Activated CD8-positive, alpha-beta T cell treated with anti-CD3 and anti-CD28 coated beads for 36 hours (primary cell): ENCODE results near the gene RAB6A. TPM values are rescaled to one million over a fixed set of nuclear protein-coding genes. Genes with fewer than 3 reads are reported as not detected.

Experiments
- ATAC-seq: fragments of 200-7000 bp; cut with Tn5 transposase; one replicate; pipeline ENCODE4 v1.10.0; 2021; ENCODE audit warnings: mild to moderate bottlenecking, moderate library complexity
- CTCF ChIA-PET: fragments of 350-600 bp; sonication (Branson Sonifier 250); formaldehyde crosslinking; loops from one replicate; lab custom pipeline; 2021; ENCODE audit warnings: antibody characterized with exemption; lab: Charles Lee
- POLR2A ChIA-PET: fragments of 350-600 bp; sonication (Branson Sonifier 250); formaldehyde crosslinking; loops from one replicate; lab custom pipeline; 2021; ENCODE audit warnings: antibody characterized with exemption; lab: Charles Lee
- DNase-seq: peaks from one replicate; pipeline ENCODE4 v3.0.0-alpha.2; 2020
- H3K27ac Mint-ChIP-seq: one replicate; pipeline ENCODE4 v1.8.0; 2021; ENCODE audit warnings: mild to moderate bottlenecking, mixed read lengths
- H3K27me3 Mint-ChIP-seq: one replicate; pipeline ENCODE4 v1.8.0; 2021; ENCODE audit warnings: mixed read lengths
- H3K36me3 Mint-ChIP-seq: one replicate; pipeline ENCODE4 v1.8.0; 2021; ENCODE audit warnings: low read depth, mixed read lengths
- H3K4me1 Mint-ChIP-seq: one replicate; pipeline ENCODE4 v1.8.0; 2021; ENCODE audit warnings: low read depth, mixed read lengths
- H3K4me3 Mint-ChIP-seq: one replicate; pipeline ENCODE4 v1.8.0; 2021; ENCODE audit warnings: mild to moderate bottlenecking, moderate library complexity, mixed read lengths
- H3K9me3 Mint-ChIP-seq: one replicate; pipeline ENCODE4 v1.8.0; 2021; ENCODE audit warnings: mixed read lengths
- intact Hi-C: fragments of 100-400 bp; cut with micrococcal nuclease; formaldehyde crosslinking; loops from one replicate; pipeline ENCODE4 v1.10.0; 2022
- total RNA-seq, 2 experiments: library from RNA; stranded (reverse); gene quantifications; one replicate each; pipeline ENCODE4 v1.2.3, GENCODE V29; 2021
- TF ChIP-seq, protein P1 (sequence below): fragments of 200-600 bp; IDR thresholded peaks from one replicate; pipeline ENCODE4 v1.8.0; 2022; ENCODE audit warnings: antibody characterized with exemption, mild to moderate bottlenecking

RAB6A gene
- total RNA-seq, 2 experiments from 2014 or later: 75.3 to 77.6 TPM

DNA sequence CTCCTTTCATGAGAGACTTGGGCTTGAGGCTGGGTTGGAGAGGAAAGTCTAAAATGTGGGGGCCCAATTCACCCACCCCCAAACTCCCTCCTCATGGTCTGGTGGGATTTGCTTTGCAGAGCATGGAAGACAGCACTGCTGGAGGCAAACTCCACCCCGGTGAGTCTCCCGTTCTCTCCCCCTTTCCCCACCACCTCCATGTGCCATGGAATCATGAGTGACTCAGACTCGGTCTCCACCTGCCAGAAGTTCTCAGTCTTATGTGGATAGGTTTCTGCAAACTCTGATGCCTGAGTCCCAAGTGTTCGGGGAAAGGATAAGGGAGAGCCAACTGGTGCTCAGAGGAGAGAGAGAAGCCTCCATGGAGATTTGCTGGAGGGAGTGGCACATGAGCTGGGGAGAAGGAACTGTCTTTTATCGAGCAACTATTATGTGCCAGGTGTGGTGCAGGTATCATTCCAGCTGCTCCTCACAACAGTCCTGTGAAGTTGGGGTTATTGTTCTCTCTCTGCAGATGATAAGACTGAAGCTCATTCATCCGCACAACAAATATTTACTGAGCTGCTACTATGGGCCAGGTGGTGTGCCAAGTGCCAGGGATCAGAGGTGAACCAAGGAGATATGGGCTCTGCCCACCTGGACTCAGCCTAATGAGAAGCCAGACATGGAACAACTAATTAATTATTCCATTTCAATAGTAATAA, 107.9 kb downstream of the RAB6A start:
- POLR2A ChIA-PET: interaction anchor here (0.7 kb wide), 1 partner anchor 10 kb away, joined by 3 read pairs; no protein-coding TSS in a partner anchor

DNA sequence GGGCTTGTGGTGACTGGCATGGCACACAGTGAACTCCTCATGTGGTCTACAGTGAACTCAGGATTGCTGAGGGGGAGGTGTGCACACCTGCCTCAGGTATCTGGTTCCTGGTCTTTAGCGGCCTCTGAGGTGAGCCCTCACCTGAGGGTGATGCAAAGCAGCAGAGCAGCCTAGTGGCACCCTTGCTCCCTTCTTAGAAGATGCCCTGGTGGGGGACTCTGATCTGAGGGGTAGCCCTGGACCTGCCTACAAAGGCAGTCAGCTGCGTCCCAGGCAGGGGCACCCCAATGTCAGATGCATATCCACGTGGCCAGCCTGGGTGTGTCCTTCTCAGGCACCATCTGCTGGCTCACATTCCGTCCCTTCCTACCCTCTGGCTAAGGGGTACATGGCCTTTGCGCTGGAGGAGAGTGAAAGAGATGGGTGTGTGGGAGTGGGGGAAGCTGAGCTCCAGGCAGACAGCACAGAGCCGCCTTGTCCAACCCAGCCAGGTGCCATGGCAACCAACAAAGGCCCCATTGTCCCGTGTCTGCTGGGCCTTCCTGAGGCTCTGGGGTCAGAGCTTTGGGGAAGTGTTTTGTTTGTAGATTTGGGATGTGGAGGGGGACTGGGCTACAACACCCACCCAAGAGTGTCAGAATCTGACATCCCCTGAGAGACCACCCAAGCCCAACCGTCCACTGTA, 108.7 kb downstream of the RAB6A start:
- no peaks in the 10 kb centered on the region for H3K27me3 Mint-ChIP-seq
- CTCF ChIA-PET: no interaction called here
- no peak overlapping the region for H3K4me3 Mint-ChIP-seq
- TF ChIP-seq, protein P1, sequence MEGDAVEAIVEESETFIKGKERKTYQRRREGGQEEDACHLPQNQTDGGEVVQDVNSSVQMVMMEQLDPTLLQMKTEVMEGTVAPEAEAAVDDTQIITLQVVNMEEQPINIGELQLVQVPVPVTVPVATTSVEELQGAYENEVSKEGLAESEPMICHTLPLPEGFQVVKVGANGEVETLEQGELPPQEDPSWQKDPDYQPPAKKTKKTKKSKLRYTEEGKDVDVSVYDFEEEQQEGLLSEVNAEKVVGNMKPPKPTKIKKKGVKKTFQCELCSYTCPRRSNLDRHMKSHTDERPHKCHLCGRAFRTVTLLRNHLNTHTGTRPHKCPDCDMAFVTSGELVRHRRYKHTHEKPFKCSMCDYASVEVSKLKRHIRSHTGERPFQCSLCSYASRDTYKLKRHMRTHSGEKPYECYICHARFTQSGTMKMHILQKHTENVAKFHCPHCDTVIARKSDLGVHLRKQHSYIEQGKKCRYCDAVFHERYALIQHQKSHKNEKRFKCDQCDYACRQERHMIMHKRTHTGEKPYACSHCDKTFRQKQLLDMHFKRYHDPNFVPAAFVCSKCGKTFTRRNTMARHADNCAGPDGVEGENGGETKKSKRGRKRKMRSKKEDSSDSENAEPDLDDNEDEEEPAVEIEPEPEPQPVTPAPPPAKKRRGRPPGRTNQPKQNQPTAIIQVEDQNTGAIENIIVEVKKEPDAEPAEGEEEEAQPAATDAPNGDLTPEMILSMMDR: no peak
- DNase-seq: no peak
- ATAC-seq: no peak
- H3K9me3 Mint-ChIP-seq: no peaks in the 10 kb centered on the region
- intact Hi-C loops: no loop called here
- no peaks in the 10 kb centered on the region for H3K36me3 Mint-ChIP-seq
- H3K27ac Mint-ChIP-seq: no peak overlapping the region
- POLR2A ChIA-PET: no interaction called here
- peaks cover 8% of the 10 kb centered on the region for H3K4me1 Mint-ChIP-seq

More for the DNA sequence above, 107.9 kb downstream of the RAB6A start:
- no peak for ATAC-seq
- H3K27ac Mint-ChIP-seq: no peak overlapping the region
- no peak overlapping the region for H3K4me3 Mint-ChIP-seq
- DNase-seq: no peak
- no peaks in the 10 kb centered on the region for H3K27me3 Mint-ChIP-seq
- H3K4me1 Mint-ChIP-seq: peaks cover 2% of the 10 kb centered on the region
- intact Hi-C loops: no loop called here
- H3K36me3 Mint-ChIP-seq: no peaks in the 10 kb centered on the region
- H3K9me3 Mint-ChIP-seq: no peaks in the 10 kb centered on the region
- CTCF ChIA-PET: interaction anchor here (2.1 kb wide), 1 partner anchor 302 kb away, joined by 10 read pairs; no protein-coding TSS in a partner anchor
- TF ChIP-seq, protein P1: no peak

DNA sequence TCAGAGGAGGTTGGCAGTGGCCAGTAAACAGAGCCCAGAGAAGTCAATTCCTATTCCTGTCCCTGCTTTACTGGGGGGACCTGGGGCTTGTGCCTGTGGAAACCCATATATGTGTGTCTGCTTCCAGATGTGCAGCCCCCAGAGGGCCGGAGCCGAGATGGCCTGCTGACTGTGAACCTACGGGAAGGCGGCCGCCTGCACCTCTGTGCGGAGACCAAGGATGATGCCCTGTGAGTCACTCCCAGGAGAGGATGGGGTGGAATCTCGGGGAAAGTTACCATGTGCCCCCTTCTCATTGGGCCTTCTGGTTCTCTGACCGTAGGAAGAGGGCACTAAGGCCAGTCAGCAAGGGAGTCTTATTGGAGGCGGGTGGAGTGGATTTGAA, 109.2 kb downstream of the RAB6A start:
- Mint-ChIP-seq H3K4me1 (peaks cover 13% of the 10 kb centered on the region), H3K36me3 (no peaks in the 10 kb centered on the region), H3K27me3 (no peaks in the 10 kb centered on the region), H3K4me3 (no peak overlapping the region), H3K27ac (no peak overlapping the region), H3K9me3 (no peaks in the 10 kb centered on the region)
- DNase-seq (no peak), ATAC-seq (no peak)
- intact Hi-C loops: no loop called here
- TF ChIP-seq, protein P1: no peak
- POLR2A ChIA-PET: no interaction called here
- CTCF ChIA-PET: interaction anchor here (6.3 kb wide), 1 partner anchor 10 kb away, joined by 56 read pairs; no protein-coding TSS in a partner anchor

DNA sequence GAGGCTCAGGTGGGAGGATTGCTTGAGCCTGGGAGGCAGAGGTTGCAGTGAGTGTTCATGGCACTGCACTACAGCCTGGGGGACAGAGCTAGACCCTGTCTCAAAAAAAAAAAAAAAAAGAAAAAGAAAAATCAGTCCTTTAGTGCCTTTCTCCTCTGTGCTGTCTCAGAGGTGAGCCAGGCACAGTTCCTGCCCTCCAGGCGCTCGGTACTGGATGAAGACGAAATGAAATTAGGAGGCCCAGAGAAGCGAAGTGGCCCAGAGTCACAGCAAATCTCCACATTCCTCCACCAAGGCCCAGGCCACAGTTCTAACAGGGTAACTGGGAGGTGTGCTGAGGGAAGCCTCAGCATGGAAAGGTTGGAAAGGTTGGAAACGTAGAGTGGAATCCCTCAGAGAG, 109.6 kb downstream of the RAB6A start:
- DNase-seq (no peak), ATAC-seq (no peak)
- H3K4me1 Mint-ChIP-seq: peaks cover 14% of the 10 kb centered on the region
- no peaks in the 10 kb centered on the region for H3K9me3 Mint-ChIP-seq
- POLR2A ChIA-PET: no interaction called here
- no peak overlapping the region for H3K27ac Mint-ChIP-seq
- no peaks in the 10 kb centered on the region for H3K27me3 Mint-ChIP-seq
- H3K36me3 Mint-ChIP-seq: no peaks in the 10 kb centered on the region
- CTCF ChIA-PET: interaction anchor here (6.3 kb wide), 1 partner anchor 10 kb away, joined by 56 read pairs; no protein-coding TSS in a partner anchor
- TF ChIP-seq, protein P1: no peak
- no peak overlapping the region for H3K4me3 Mint-ChIP-seq
- intact Hi-C loops: no loop called here

DNA sequence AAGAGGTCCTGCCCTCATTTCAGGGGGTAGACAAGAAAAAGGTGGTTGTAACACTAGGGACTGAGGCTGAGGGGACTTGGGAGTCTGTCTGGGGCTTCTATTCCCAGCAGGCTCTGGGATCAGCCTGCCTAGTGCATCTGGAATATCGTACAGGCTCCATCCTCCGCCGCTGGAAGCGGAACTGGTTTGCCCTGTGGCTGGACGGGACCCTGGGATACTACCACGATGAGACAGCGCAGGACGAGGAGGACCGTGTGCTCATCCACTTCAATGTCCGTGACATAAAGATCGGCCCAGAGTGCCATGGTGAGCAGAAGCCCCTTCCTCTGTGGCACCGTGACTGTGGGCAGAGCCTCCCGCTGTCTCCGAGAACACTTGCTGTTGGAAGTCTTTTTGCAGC, 110.5 kb downstream of the RAB6A start:
- Mint-ChIP-seq H3K36me3 (no peaks in the 10 kb centered on the region), H3K27me3 (no peaks in the 10 kb centered on the region), H3K27ac (no peak overlapping the region), H3K9me3 (no peaks in the 10 kb centered on the region), H3K4me1 (peaks cover 12% of the 10 kb centered on the region), H3K4me3 (no peak overlapping the region)
- ChIA-PET POLR2A (no interaction called here), CTCF (interaction anchor here (6.0 to 6.3 kb wide), 2 partner anchors 11 to 25 kb away, joined by 44 to 56 read pairs; no protein-coding TSS in a partner anchor)
- no peak for ATAC-seq
- TF ChIP-seq, protein P1: no peak
- intact Hi-C loops: no loop called here
- no peak for DNase-seq
